GM23338 (cell line): ENCODE results near the gene SPDYE2B.
"Not testable (repeated sequence)": the region's sequence is repeated elsewhere in the genome, so short reads cannot be mapped to it uniquely, and the experiment has no call there.

Experiments
- CTCF ChIP-seq, 2 experiments: fragments of 200-600 bp in 1 of 2; sonication (generic) in 1 of 2; conservative IDR thresholded peaks; 2 replicates each; pipeline versions ENCODE4 v1.5.1 to v1.6.1; 2016 to 2017; ENCODE audit warnings: antibody characterized with exemption in 2 of 2, low read depth in 2 of 2, mild to moderate bottlenecking in 2 of 2, moderate library complexity in 1 of 2
- POLR2AphosphoS5 ChIP-seq: IDR thresholded peaks from 2 replicates; pipeline ENCODE4 v1.6.1; 2016; ENCODE audit warnings: antibody characterized with exemption, low read depth

- TF ChIP-seq POLR2AphosphoS5; CTCF (conservative IDR thresholded peaks at IDR 0.05; ENCODE audit: low read depth in 2 of 2): not testable (repeated sequence)
These were observed 47.8 kb downstream of the SPDYE2B start for GRCh38 chr7:102697642-102698512.
